NCI-H82 treated with DMSO at 0.1 percent for 48 hours (cell line): ENCODE measurements around the gene AKAP11.

ENCODE experiments used
- DNase-seq: peaks from one replicate; lab custom pipeline; 2025; ENCODE audit not compliant: unreplicated experiment; lab: John Stamatoyannopoulos, UW

AKAP11 gene

DNA sequence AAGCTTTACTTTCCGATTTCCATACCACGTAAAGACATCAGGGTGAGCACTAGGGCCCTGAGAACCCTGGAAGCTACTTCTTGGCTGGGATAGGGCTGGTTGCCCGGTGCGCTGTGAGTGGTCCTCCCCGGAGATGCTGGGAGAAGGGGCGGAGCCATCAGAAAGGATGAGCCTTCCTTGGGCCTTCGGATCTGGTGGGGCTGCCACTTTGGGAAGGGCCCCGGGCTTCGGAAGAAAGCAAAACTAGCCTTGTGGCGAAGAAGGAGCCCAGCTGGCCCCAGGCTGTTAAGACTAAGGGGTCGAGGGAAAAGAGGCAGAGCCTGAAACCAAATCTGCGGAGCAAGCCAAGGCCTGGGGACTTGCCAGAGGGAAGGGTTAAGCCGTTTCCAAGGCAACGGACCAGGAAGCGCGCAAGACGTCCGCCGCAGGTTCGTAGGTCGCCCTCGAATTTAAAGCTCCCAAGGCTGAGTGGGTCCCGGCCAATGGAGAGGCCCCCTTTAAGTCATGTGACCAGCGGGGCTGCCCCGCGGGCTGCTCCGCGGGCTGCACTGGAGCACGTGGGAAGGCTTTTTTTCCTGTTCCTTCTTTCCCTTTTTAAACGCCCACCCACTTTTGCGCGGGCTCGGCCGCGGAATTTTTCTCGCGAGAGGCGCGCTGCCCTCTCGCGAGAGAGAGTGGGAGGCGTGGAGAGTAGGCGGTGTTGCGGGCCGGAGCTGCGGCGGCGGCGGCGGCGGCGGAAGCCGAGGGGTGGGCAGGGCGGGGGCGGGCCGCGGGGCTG lies 426 bp upstream of the AKAP11 start:
- peak; percentile 91 for DNase-seq

DNA sequence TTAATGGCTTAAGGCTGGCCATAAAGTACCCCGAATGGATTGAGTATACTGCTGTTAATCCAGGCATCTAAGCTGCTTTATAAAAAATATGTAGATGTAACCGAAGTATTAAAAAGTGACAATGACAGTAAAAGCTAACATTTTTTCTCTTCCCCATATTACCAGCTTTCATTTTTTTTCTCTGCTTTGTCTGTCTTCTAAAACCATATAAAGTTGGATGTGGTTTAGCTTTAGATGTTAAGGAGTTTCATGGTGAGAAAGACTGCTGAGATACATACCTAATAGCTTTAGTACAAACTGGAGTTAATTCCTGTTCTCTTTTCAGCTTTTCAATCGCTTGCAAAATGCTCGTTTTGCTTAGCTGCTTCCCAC lies 838 bp downstream of the AKAP11 start:
- DNase-seq = peak; percentile 46

DNA sequence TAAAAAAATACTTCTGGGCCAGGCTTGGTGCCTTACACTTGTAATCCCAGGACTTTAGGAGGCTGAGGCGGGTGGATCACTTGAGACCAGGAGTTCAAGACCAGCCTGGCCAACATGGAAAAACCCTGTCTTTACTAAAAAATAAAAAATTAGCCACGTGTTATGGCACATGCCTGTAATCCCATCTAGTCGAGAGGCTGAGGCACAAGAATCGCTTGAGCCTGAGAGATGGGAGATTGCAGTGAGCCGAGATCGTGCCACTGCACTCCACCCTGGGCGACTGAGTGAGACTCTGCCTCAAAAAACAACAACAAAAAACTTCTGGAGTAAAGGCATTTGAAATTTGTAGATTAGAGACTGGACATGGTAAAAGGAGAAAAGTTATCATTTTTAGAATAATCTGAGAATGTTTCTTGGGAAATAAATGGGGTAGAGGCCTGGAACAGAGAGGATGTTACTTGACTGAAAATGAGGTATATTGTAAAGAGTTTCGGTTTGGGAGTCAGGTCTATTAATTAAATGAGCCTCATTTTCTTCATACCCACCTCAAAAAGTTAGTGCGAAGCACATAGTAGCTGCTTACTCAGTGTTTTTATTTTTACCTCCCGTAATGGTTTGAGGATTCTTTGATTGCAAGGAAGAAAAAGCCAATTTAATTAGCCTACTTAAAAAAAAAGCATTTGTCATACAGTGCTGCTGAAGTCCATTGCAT lies 2.6 kb downstream of the AKAP11 start:
- no peak for DNase-seq

DNA sequence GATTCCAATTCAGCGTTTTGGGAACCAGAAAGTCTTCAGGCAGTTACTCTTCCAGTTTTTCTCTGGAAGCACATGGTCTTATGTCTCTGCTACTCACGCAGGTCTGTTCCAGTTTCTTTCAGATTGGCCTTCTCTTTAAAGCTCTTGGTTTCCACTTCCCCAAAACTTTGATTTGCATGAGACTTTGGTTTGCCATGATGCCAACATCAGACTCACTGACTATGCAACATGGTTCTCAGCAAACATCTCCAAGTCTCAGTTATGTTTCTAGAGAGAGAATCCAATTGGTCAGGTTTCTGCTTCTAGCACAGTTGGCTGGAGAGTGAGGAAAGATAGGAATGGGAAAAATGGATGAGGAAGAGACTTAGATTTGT lies 3.1 kb downstream of the AKAP11 start:
- no peak for DNase-seq

- DNase-seq = no peak
Measured at GRCh38 chr13:42275506-42275905, 3.6 kb downstream of the AKAP11 start.

- no peak for DNase-seq
Measured at GRCh38 chr13:42276683-42277082, 4.7 kb downstream of the AKAP11 start.

DNA sequence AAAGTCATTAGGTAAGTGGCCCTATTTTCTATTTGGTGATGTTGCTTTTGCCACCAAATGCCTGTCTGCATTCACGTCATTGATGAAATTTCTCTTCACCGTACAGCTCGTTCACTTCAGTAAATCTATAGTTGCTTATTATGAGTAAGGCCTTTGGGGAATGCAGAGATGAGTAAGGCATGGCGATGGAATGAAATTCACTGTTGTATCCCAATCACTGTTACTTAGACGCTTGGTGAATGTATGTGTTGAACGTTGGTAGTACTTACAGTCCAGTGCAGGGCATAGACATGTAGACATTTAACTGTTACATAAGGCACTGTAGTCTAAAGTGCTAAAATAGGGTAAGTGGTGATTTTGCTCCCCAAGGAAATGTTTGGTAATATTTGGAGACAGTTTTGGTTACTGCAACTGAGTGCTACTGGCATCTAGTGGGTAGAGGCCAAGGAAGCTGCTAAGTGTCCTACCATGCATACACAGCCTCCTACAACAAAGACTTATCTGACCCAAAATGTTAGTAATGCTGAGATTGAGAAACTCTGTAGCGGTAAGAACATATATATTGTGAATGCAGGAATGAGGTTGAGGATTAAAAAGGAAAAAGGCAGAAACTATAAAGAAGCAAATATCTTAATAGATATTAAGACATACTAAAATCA lies 5.8 kb downstream of the AKAP11 start:
- DNase-seq = no peak

- no peak for DNase-seq
Measured at GRCh38 chr13:42279080-42279479, 7.1 kb downstream of the AKAP11 start.

DNA sequence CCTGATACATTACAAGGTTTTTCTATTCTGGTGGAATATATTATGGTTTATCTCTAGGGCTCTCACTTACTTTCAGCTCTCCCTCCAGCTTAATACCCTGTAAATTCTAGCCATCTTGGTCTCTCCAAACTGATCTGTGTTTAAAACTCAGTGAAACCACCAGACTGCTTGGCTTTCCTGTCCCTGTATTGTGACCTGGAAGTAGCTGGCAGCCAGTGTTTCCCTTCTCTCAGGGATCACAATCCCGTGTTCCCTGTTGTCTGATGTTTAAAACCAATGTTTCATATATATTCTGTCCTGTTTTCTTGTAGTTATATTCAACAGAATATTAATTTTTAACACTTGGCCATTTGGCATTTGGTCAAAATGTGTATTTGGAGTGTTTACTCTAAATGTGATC lies 8.0 kb downstream of the AKAP11 start:
- DNase-seq = peak; percentile 17

- DNase-seq = peak; percentile 43
Measured at GRCh38 chr13:42280537-42280936, 8.6 kb downstream of the AKAP11 start.

GRCh38 chr13:42283574-42283973 lies 11.6 kb downstream of the AKAP11 start:
- DNase-seq = no peak

DNA sequence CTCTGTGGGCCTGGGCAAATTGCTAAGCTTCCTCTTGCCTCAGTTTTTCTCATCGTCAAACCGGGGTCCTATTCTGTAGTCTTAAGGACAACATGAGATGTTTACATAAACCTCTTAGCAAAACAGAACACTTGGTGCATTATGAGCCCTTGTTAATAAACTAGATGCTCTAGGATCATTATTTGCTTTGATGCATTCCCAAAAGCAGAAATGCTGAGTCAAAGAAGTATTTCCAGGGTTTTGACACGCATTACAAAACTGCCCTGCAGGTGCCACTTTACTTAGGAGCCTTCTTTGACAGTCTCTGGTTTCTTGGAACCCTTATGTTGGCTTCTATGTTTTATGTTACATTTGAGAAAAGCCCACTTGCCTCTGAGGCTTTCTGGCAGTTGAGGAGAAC lies 12.1 kb downstream of the AKAP11 start:
- no peak for DNase-seq

GRCh38 chr13:42298392-42298791 lies 26.4 kb downstream of the AKAP11 start:
- DNase-seq = no peak

- no peak for DNase-seq
Measured at GRCh38 chr13:42305503-42305902, 33.6 kb downstream of the AKAP11 start.

DNA sequence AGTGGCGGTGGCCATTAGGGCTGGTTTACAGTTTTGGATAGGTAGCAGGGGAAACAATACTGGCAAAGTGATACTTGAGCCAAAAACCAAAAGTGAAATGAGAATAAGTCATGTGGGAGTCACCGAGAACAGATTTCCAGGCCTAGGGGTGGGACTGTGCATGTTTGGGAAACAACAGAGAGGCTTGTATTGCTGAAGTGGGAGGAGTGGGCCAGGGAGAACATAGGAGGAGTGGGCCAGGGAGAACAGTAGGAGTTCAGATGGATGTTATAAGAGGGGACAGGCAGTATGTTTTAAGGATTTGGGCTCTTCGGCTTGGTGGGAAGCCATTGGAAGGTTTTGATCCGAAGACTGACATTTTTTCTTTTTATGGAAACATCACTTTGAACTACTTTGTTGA lies 35.5 kb downstream of the AKAP11 start:
- DNase-seq = no peak

DNA sequence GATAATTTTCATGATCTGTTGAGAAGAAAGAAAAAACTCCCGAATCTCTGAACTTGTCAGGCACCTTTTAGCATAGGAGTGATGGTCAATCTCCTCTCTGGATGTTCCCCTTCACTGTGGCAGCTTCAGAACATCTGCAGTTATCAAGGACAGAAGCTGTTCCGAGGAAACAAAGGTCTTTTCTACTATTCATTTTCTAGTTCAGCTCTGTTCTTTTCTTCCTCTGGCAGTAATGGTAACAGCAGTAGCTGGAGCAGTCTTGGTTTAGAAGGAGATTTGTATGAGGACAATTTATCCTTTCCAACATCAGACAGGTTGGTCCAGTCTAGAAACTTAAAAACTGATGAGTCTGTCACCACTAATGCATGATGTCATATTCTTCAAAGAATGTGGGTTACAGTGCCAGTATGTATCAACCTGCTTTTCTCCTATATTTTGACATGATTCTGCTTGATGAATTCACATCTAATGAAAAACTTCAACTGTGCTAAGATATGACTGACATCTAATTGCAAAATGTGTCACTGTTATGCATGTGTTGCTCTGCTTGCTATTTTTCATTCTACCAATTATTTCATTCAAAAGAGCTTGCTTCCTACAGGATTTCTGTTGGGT lies 41.0 kb downstream of the AKAP11 start:
- no peak for DNase-seq

DNA sequence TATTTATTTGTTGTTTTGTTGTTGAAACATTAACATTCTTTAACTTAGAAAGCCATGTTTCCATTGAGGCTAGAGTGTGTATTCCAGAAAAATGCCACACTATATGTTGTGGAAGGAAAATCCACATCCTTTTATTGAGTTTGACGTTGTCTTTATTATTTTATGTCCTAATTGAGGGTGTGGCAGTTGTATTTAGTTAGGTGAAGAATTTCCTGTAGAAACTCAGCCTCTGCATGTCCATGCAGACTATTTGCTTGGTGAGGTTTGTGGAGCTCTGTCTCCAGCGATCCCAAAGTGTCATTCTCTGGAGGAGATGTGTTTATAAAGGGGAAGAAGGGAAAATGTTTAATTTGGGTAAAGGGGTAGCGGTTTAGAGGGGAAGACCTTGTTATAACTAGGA lies 46.6 kb downstream of the AKAP11 start:
- DNase-seq = no peak

- no peak for DNase-seq
Measured at GRCh38 chr13:42320375-42320787, 48.4 kb downstream of the AKAP11 start.

DNA sequence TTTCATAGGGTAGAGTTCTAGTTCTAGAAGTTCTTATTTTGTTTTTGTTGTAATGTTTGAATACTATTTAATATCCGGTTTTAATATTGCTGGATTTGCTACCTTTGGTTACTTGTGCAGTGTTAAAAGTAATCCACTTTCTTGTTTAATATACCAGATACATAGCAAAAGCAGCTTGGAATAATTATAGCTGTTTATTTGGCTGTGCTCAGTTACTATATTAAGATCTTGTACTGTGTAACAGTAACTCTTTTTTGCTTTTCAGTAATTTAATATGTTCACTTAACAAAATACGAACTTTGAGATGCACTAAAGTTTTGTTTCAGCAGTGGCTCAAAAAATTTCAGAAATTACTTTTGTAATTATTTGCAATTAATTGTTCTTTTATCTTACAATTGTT lies 50.9 kb downstream of the AKAP11 start:
- no peak for DNase-seq

DNA sequence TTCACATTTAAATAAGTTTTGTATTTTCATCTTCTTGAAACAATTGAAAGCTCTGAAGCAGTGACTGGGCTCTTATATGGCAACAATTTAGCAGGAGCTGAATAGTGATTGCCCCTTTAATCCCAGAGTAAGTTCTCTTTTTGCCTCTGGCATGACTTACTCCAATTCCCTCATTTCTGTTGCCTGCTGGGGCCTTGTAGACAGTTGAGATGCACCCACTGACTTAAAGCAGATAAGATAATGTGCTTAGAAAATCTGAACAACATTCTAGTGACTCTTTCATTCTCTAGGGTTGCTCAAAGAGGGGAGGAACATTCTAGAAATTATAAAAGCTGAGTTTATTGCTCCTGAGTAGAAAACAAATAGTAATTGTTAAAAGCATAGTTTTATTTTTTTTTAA lies 52.8 kb downstream of the AKAP11 start:
- DNase-seq = no peak

- DNase-seq = no peak
Measured at GRCh38 chr13:42327725-42328124, 55.8 kb downstream of the AKAP11 start.

DNA sequence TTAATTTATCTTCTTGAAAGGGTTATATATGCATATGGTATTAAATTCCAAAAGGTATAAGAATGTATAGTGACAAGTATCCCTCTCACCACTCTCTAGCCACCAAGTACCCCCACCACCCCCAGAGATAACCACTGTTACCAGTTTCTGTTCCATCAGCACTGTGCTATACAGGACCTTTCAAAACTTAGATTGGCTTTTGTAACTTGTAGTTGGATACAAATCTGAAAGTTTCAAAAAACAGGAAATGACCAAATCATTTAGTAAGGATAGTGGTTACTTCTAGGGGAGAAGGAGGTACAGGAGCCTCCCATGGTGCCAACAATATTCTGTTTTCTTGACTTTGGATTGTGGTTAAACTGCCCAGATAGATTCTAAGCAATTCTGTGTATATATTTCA lies 56.7 kb downstream of the AKAP11 start:
- no peak for DNase-seq
